HEK293 (cell line): Measurements from ENCODE around the gene LDB2.

Experiments used
- BCL11A ChIP-seq: fragments of 450-650 bp; formaldehyde crosslinking; IDR thresholded peaks from 2 replicates; pipeline ENCODE4 v1.5.1; 2016; ENCODE audit warnings: low read depth, missing biosample characterization, missing genetic modification characterization
- OSR2 ChIP-seq: fragments of 450-650 bp; formaldehyde crosslinking; IDR thresholded peaks from 2 replicates; pipeline ENCODE4 v1.5.1; 2016; ENCODE audit warnings: missing biosample characterization, missing genetic modification characterization
- YY1 ChIP-seq: fragments of 450-650 bp; formaldehyde crosslinking; IDR thresholded peaks from 2 replicates; pipeline ENCODE4 v1.5.1; 2018; ENCODE audit warnings: missing biosample characterization, missing genetic modification characterization
- ZBTB21 ChIP-seq: fragments of 450-650 bp; formaldehyde crosslinking; IDR thresholded peaks from 2 replicates; pipeline ENCODE4 v1.5.1; 2017; ENCODE audit warnings: missing biosample characterization, missing genetic modification characterization
- ZNF660 ChIP-seq: fragments of 450-650 bp; IDR thresholded peaks from 2 replicates; pipeline ENCODE4 v1.5.1; 2018; ENCODE audit warnings: missing biosample characterization, mild to moderate bottlenecking, missing genetic modification characterization
- TF ChIP-seq, protein P1 (sequence below): fragments of 450-650 bp; formaldehyde crosslinking; IDR thresholded peaks from 2 replicates; pipeline ENCODE4 v1.5.1; 2016; ENCODE audit warnings: missing biosample characterization, missing genetic modification characterization
- TF ChIP-seq, protein P2 (sequence below): fragments of 450-650 bp; formaldehyde crosslinking; IDR thresholded peaks from 2 replicates; pipeline ENCODE4 v1.5.1; 2016; ENCODE audit warnings: missing biosample characterization, missing genetic modification characterization
- TF ChIP-seq, protein P3 (sequence below): fragments of 450-650 bp; formaldehyde crosslinking; IDR thresholded peaks from 2 replicates; pipeline ENCODE4 v1.5.1; 2016; ENCODE audit warnings: missing biosample characterization, missing genetic modification characterization, borderline replicate concordance
- TF ChIP-seq, protein P4 (sequence below): fragments of 450-650 bp; formaldehyde crosslinking; IDR thresholded peaks from 2 replicates; pipeline ENCODE4 v1.5.1; 2016; ENCODE audit warnings: missing biosample characterization, missing genetic modification characterization
- TF ChIP-seq, protein P5 (sequence below): fragments of 450-650 bp; formaldehyde crosslinking; IDR thresholded peaks from 2 replicates; pipeline ENCODE4 v1.5.1; 2016; ENCODE audit warnings: missing biosample characterization, missing genetic modification characterization

DNA sequence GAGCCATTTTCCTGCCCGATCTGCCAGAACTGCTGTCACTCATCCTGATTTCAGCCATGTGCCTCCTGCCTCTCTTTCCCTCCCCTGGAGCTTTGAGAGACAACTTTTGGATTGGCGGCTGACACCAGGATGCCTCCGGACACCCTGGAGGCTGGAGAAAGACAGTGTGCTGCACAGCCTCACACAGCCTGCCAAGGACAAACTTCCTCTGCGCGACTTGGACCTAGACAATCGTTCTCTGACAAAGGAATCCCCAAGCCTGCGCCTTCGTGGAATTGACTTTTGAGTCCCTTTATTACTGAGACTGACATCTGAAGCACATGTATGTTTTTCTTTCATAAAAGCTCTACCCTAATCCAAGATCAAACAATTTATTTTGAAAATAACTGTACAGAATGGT is 10.8 kb upstream of the LDB2 start:
- TF ChIP-seq OSR2 (tag by site-specific recombination) (no peak), ZNF660 (tag by site-specific recombination) (no peak), ZBTB21 (tag by site-specific recombination) (no peak), YY1 (no peak), BCL11A (no peak)
- TF ChIP-seq, protein P1, sequence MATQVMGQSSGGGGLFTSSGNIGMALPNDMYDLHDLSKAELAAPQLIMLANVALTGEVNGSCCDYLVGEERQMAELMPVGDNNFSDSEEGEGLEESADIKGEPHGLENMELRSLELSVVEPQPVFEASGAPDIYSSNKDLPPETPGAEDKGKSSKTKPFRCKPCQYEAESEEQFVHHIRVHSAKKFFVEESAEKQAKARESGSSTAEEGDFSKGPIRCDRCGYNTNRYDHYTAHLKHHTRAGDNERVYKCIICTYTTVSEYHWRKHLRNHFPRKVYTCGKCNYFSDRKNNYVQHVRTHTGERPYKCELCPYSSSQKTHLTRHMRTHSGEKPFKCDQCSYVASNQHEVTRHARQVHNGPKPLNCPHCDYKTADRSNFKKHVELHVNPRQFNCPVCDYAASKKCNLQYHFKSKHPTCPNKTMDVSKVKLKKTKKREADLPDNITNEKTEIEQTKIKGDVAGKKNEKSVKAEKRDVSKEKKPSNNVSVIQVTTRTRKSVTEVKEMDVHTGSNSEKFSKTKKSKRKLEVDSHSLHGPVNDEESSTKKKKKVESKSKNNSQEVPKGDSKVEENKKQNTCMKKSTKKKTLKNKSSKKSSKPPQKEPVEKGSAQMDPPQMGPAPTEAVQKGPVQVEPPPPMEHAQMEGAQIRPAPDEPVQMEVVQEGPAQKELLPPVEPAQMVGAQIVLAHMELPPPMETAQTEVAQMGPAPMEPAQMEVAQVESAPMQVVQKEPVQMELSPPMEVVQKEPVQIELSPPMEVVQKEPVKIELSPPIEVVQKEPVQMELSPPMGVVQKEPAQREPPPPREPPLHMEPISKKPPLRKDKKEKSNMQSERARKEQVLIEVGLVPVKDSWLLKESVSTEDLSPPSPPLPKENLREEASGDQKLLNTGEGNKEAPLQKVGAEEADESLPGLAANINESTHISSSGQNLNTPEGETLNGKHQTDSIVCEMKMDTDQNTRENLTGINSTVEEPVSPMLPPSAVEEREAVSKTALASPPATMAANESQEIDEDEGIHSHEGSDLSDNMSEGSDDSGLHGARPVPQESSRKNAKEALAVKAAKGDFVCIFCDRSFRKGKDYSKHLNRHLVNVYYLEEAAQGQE (tag by site-specific recombination): no peak
- TF ChIP-seq, protein P2, sequence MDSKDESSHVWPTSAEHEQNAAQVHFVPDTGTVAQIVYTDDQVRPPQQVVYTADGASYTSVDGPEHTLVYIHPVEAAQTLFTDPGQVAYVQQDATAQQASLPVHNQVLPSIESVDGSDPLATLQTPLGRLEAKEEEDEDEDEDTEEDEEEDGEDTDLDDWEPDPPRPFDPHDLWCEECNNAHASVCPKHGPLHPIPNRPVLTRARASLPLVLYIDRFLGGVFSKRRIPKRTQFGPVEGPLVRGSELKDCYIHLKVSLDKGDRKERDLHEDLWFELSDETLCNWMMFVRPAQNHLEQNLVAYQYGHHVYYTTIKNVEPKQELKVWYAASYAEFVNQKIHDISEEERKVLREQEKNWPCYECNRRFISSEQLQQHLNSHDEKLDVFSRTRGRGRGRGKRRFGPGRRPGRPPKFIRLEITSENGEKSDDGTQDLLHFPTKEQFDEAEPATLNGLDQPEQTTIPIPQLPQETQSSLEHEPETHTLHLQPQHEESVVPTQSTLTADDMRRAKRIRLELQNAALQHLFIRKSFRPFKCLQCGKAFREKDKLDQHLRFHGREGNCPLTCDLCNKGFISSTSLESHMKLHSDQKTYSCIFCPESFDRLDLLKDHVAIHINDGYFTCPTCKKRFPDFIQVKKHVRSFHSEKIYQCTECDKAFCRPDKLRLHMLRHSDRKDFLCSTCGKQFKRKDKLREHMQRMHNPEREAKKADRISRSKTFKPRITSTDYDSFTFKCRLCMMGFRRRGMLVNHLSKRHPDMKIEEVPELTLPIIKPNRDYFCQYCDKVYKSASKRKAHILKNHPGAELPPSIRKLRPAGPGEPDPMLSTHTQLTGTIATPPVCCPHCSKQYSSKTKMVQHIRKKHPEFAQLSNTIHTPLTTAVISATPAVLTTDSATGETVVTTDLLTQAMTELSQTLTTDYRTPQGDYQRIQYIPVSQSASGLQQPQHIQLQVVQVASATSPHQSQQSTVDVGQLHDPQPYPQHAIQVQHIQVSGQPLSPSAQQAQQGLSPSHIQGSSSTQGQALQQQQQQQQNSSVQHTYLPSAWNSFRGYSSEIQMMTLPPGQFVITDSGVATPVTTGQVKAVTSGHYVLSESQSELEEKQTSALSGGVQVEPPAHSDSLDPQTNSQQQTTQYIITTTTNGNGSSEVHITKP (tag by site-specific recombination): no peak
- TF ChIP-seq, protein P3, sequence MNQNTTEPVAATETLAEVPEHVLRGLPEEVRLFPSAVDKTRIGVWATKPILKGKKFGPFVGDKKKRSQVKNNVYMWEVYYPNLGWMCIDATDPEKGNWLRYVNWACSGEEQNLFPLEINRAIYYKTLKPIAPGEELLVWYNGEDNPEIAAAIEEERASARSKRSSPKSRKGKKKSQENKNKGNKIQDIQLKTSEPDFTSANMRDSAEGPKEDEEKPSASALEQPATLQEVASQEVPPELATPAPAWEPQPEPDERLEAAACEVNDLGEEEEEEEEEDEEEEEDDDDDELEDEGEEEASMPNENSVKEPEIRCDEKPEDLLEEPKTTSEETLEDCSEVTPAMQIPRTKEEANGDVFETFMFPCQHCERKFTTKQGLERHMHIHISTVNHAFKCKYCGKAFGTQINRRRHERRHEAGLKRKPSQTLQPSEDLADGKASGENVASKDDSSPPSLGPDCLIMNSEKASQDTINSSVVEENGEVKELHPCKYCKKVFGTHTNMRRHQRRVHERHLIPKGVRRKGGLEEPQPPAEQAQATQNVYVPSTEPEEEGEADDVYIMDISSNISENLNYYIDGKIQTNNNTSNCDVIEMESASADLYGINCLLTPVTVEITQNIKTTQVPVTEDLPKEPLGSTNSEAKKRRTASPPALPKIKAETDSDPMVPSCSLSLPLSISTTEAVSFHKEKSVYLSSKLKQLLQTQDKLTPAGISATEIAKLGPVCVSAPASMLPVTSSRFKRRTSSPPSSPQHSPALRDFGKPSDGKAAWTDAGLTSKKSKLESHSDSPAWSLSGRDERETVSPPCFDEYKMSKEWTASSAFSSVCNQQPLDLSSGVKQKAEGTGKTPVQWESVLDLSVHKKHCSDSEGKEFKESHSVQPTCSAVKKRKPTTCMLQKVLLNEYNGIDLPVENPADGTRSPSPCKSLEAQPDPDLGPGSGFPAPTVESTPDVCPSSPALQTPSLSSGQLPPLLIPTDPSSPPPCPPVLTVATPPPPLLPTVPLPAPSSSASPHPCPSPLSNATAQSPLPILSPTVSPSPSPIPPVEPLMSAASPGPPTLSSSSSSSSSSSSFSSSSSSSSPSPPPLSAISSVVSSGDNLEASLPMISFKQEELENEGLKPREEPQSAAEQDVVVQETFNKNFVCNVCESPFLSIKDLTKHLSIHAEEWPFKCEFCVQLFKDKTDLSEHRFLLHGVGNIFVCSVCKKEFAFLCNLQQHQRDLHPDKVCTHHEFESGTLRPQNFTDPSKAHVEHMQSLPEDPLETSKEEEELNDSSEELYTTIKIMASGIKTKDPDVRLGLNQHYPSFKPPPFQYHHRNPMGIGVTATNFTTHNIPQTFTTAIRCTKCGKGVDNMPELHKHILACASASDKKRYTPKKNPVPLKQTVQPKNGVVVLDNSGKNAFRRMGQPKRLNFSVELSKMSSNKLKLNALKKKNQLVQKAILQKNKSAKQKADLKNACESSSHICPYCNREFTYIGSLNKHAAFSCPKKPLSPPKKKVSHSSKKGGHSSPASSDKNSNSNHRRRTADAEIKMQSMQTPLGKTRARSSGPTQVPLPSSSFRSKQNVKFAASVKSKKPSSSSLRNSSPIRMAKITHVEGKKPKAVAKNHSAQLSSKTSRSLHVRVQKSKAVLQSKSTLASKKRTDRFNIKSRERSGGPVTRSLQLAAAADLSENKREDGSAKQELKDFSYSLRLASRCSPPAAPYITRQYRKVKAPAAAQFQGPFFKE (tag by site-specific recombination): no peak
- TF ChIP-seq, protein P4, sequence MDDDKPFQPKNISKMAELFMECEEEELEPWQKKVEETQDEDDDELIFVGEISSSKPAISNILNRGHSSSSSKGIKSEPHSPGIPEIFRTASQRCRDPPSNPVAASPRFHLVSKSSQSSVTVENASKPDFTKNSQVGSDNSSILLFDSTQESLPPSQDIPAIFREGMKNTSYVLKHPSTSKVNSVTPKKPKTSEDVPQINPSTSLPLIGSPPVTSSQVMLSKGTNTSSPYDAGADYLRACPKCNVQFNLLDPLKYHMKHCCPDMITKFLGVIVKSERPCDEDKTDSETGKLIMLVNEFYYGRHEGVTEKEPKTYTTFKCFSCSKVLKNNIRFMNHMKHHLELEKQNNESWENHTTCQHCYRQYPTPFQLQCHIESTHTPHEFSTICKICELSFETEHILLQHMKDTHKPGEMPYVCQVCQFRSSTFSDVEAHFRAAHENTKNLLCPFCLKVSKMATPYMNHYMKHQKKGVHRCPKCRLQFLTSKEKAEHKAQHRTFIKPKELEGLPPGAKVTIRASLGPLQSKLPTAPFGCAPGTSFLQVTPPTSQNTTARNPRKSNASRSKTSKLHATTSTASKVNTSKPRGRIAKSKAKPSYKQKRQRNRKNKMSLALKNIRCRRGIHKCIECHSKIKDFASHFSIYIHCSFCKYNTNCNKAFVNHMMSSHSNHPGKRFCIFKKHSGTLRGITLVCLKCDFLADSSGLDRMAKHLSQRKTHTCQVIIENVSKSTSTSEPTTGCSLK: no peak
- TF ChIP-seq, protein P5, sequence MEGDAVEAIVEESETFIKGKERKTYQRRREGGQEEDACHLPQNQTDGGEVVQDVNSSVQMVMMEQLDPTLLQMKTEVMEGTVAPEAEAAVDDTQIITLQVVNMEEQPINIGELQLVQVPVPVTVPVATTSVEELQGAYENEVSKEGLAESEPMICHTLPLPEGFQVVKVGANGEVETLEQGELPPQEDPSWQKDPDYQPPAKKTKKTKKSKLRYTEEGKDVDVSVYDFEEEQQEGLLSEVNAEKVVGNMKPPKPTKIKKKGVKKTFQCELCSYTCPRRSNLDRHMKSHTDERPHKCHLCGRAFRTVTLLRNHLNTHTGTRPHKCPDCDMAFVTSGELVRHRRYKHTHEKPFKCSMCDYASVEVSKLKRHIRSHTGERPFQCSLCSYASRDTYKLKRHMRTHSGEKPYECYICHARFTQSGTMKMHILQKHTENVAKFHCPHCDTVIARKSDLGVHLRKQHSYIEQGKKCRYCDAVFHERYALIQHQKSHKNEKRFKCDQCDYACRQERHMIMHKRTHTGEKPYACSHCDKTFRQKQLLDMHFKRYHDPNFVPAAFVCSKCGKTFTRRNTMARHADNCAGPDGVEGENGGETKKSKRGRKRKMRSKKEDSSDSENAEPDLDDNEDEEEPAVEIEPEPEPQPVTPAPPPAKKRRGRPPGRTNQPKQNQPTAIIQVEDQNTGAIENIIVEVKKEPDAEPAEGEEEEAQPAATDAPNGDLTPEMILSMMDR (tag by site-specific recombination): no peak
